ENCODE results near the gene TMEM220.

- TF ChIP-seq ZNF449 (CRISPR knock-in tag; IDR thresholded peaks at IDR 0.05): no peak
- TF ChIP-seq E2F5 (CRISPR knock-in tag; IDR thresholded peaks at IDR 0.05): no peak
- no peak for TF ChIP-seq TEAD4 (IDR thresholded peaks at IDR 0.05; ENCODE audit: low read length)
- TF ChIP-seq TEAD4 (CRISPR knock-in tag; IDR thresholded peaks at IDR 0.05; ENCODE audit: borderline replicate concordance): no peak
Observed at GRCh38 chr17:10767232-10767631, 37.4 kb upstream of the TMEM220 start.

All from K562 (cell line).